NCI-H1436 (cell line): ENCODE data around the gene ZNF10.

ENCODE experiments used
- DNase-seq: peaks from one replicate; lab custom pipeline; 2025; lab: John Stamatoyannopoulos, UW

The ZNF10 gene

DNA sequence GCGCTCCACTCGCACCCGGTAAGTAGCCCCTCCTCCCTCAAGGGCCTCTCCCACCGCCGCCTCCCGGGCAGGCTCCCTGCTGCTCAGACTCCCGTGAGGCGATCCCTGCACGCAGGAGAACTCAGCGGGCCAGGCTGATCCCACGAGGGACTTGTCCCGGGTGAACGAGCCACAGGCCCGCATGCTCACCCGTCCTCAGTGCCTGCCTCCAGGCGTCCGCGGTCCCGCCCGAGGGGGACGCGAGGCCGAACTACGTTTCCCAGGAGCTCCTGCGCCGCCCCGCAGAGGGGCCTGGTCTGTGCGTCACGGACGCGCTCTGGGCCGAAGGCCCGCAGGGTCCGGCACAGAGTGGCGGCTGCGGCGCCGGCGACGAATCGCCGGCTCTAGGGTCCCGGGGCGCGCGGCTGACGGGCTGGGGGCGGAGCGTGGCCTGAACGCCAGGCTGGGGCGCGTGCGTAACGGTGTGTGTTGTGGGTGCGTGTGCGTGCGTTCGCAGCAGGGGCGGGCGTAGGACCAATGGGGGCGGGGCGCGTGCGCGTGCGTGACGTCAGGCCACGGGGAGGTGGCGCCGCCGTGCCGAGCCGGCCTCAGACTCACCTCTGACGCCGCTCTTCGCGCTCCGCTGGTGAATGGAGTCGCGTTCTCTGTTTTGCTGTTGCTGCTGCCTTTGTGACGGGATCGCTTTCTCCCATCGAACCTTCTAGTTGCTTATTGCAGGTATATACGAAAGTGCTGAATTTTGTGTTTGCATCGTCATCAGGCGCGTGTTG is at the start of gene ZNF10, which contains the start of gene ZNF891:
Gene ZNF10 (plus strand): TSS at position 590 of the 770 bp plus-strand sequence. CDS start 13,866 bp downstream, outside the sequence.
Gene ZNF891 (minus strand): TSS at position 237 of the 770 bp plus-strand sequence. CDS start 8,356 bp downstream, outside the sequence.
- DNase-seq, result peak; percentile 92

DNA sequence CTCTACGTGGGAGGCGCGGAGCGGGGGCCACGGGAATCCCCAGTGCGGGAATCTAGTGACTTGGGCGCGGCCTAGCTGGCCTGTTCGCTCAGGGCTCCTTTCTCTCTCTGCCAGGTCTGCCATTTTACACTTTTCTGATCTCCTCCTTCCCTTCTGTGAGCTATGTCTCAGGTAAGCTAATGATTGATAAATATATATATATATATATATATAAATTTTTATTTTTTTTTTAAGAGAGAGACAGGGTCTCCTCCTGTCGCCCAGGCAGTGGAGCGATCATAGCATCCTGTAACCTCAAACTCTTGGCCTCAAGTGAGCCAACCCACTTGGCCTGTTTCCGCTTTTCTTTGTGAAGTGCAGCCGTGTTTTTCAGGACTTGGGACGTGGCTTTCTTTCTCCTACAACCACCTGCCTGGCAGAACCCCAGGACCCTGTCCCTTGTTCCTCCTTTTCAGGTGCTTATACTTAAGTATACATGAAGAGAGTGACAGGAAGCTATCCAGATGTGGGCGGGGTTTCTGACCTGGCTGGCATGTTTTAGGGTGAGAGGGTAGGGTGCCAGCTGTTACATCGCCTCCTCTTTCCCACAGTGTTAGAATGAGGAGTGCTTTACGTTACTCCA is 49.2 kb upstream of the ZNF10 start:
- no peak for DNase-seq

DNA sequence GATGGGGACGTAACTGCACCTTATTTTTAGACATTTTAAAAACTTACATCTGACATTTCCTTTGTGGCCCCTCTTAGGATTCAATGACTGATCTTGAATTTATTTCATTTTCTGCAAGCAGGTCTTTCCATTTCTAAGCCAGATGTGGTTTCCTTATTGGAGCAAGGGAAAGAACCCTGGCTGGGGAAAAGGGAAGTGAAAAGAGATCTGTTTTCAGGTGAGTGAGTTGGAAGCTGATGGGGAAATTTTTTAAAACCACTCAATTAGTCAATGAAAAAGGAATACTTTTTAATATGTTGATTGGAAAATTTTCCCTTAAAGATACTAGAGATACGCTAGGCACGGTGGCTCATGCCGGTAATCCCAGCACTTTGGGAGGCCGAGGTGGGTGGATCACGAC is 47.1 kb upstream of the ZNF10 start:
- DNase-seq, result no peak

DNA sequence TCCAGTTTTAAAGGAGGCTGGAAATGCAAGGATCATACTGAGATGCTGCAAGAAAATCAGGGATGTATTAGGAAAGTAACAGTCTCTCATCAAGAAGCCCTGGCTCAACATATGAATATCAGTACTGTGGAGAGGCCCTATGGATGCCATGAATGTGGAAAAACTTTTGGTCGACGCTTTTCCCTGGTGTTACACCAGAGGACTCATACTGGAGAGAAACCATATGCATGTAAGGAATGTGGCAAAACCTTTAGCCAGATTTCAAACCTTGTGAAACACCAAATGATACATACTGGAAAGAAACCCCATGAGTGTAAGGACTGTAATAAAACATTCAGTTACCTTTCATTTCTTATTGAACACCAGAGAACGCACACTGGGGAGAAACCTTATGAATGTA is 24.8 kb upstream of the ZNF10 start:
- no peak for DNase-seq

DNA sequence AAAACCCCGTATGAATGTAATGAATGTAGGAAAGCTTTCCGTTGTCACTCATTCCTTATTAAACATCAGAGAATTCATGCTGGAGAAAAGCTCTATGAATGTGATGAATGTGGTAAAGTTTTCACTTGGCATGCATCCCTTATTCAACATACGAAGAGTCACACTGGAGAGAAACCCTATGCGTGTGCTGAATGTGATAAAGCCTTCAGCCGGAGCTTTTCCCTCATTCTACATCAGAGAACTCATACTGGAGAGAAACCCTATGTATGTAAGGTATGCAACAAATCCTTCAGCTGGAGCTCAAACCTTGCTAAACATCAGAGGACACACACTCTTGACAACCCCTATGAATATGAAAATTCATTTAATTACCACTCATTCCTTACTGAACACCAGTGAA is 24.2 kb upstream of the ZNF10 start:
- no peak for DNase-seq

DNA sequence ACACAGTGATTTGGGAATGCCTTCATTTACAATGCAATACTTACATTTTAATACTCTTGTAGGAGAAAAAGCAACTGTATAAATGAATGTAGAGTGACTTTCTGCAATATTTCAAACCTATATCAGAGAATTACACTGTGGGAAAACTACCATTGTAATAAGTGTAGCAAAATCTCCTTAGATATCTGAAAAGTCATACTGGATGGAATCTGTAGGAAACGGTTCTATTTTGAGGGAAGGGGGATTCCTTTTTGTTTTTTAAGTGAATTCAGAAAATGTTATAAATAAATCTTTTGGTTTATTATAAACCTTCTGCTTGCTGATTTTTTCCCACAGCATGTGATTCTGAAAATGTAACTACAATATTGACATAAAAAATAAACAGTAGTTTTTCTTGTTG is 23.3 kb upstream of the ZNF10 start:
- no peak for DNase-seq

DNA sequence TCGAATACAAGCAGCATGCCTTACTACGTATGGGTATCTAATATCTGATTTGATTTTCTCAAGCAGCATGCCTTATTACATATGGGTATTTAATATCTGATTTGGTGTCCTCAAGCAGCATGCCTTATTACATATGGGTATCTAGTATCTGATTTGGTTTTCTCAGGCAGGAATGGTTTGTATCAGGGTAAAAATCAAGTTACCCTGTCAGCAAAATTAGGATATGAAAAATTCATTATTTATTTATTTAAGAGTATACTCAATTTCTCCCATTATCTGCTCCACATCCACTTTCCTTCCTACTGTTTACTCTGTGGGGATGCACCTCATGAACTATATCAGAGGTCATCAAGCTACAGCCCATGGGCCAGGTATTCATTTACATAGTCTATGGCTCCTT is 22.3 kb upstream of the ZNF10 start:
- DNase-seq, result no peak

DNA sequence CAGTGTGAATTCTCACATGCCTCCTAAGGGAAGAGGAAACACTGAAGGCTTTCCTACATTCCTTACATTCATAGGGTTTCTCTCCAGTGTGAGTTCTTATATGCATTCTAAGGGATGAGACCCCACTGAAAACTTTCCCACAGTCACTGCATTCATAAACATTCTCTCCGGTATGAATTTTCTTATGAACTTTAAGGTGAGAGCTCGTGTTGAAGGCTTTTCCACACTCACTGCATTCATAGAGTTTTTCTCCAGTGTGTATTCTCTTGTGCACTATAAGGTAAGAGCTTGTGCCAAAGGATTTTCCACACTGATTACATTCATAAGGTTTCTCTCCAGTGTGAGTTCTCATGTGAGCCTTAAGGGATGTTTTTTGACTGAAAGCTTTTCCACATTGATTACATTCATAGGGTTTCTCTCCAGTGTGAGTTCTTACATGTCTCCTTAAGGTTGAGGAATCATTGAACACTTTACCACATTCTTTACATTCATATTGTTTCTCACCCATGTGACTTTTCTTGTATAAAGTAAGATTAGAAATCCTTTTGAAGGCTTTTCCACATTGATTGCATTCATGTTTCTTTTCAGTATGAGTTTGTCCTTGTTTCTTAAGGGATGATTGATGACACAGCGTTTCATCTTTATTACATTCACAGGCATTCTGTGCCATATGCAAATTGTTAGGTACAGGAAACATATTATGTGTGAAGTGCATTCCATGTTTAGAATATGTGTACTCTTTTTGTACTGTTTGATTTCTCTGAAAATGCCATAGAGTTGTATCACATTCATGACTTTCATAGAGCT is 9.8 kb upstream of the ZNF10 start:
- DNase-seq, result no peak

DNA sequence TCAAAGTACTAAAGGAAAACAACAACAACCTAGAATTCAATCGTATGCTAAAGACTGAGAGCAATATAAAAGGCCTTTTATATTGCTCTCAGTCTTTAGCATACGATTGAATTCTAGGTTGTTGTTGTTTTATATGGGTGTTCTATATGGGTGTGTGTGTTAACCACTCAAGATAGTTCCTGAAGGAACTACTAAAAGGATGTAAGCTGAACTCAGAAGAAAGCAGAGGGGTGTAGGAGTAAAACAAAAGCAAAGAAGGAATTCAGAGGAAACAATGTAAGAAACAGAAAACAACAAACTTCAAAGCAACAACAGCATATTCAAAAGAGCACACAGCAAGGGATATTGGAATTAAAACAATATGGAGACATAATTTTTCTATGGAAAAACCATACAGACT is 5.8 kb upstream of the ZNF10 start:
- DNase-seq, result no peak

DNA sequence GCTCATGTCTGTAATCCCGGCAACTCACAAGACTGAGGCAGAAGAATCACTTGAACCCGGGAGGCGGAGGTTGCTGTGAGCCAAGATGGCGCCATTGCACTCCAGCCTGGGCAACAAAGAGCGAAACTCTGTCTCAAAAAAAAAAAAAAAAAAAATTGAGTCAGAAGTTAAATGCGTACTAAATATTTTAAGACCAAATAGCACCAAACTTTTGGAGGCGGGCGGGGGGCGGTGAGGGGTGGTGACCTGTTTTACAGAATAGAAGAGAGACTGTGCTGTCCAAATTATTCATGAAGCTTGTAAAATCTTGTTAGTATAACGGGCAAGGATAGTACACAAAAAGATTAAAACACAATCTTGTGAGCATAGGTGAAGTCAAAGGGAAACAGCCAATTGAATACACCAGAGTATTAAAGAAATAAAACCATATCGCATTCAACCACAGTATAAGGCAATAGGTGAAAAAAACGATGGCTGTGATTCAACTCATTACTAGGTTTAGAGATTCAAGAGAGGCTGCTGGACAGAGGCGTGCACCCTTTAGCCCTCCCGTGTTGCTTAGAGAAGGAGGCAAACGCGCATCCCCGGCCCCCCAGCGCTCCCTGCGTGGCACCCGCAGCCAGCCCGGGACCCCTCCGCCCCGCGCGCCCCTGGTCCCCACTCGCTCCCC is 924 bp upstream of the ZNF10 start:
- no peak for DNase-seq

DNA sequence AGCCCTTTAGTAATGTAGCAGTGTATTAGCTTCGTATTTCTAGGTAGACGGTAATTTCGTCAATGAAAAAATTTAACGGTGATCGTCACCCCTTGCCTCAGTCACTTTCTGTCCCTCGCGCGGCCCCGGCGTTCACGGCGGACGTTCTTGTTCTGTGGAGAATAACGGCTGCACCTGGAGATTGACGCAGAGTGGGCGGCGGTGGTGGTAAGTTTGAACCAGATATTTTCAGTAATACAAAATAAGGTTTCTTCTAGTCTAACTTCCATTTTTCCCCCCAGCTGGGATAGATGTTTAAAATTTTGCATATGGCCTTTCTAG is 341 bp downstream of the ZNF10 start:
- DNase-seq, result peak; percentile 21

DNA sequence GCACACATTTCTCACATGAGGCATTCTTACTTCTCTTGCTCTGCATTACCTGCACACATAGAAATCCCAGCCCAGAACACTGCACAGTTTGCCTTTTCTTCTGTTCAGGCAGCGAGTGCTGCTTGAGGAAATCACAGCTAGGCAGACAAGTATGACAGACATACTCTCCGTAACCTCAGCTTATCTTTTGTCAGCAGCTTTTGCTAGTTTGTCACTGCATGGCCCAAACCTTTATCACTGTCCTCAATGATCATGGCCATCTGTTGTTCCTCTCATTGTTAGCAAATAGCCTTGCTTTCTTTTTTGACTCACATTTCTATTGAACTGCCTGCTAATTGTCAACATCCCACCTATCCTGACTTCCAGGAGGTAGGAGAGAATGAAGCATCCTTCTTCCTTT is 5.3 kb downstream of the ZNF10 start:
- DNase-seq, result no peak

DNA sequence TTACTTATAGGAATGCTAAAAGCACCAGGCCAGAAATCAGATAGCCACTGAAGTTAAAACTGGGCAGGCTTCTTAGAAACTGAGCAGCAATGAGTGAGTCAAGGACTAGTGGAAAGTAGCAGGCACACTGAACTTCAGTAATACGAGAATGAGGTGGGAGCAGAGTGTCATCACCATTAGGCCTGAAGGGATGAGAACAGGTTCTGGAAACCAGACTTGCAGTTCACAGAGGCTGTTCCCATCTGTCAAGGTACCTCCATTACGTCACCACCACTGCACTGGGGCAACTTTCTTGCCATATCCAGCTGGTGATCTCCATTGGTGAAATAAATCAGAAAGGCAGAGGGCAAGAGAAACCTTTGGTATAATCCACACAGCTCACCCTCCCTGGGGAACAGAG is 15.6 kb downstream of the ZNF10 start:
- DNase-seq, result no peak

DNA sequence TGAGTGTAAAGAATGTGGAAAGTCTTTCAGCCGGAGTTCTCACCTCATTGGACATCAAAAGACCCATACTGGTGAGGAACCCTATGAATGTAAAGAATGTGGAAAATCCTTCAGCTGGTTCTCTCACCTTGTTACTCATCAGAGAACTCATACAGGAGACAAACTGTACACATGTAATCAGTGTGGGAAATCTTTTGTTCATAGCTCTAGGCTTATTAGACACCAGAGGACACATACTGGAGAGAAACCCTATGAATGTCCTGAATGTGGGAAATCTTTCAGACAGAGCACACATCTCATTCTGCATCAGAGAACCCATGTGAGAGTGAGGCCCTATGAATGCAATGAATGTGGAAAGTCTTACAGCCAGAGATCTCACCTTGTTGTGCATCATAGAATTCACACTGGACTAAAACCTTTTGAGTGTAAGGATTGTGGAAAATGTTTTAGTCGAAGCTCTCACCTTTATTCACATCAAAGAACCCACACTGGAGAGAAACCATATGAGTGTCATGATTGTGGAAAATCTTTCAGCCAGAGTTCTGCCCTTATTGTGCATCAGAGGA is 25.8 kb downstream of the ZNF10 start:
- no peak for DNase-seq

DNA sequence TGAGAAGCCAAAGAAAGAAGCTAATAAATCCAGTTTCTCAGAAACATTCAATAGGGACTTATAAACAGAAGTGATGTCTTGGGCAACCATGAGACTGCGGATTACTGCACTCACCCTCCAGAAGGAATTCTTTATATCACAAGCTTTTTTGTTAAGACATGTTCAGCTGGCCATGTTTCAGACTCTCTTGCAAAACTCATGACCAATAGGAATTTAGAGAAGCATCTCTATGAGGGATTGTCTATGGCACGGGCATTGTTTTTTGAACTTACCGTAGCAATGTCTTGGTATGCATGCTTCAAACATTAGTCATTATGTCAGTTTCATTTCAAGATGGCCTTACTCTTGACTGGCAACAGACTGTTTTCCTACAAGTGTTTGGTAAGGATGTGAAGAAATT is 35.3 kb downstream of the ZNF10 start:
- no peak for DNase-seq

DNA sequence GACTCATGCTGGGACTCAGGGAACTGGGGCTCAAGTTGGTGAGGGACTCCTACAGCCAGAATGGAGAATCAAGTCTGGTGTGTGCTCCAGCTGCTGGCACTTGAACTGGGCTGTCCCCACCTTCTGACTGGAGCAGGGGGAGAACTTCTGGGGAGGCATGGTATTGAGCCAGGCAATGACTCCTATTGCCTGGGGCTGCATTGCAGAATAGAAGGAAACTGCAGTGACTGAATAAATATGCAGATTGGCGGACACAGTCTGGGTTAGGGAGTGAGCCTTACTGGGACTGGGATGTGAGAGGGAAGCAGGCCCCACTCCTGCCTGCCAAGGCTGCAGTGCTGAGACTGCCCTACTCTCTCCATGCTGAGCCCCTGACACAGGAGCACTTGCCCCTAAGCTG is 42.1 kb downstream of the ZNF10 start:
- DNase-seq, result no peak

DNA sequence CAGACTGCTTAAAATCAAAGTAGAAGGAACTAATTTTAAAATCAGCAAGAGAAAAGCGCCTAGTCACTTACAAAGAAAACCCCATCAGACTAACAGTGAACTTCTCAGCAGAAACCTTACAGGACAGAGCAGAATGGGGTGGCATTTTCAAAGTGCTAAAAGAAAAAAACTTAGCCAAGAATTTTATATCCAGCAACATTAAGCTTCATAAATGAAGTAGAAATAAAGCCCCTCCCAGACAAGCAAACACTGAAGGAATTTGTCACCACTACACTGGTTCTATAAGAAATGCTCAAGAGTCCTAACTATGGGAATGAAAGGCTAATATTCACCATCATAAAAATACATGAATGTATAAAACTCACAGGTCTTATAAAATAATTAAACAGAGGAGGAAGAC is 44.5 kb downstream of the ZNF10 start:
- no peak for DNase-seq

DNA sequence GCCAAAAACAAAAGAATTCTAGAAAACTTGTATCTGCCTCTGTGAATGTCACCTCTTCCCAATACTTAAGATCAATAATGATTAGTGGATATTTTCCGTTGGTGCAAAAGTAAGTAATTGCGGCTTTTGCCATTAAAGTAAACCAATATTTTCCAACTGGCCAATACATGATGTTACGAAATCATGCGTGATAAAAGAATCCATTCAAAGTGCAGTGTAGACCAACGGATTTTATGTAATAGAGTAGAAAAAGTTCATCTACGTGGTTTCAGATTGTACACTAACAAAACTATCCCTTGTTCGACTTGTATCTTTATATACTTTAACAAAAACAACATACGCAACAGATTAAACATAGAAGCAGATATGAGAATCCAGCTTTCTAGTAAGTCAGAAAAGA is 50.2 kb downstream of the ZNF10 start:
- DNase-seq, result no peak

DNA sequence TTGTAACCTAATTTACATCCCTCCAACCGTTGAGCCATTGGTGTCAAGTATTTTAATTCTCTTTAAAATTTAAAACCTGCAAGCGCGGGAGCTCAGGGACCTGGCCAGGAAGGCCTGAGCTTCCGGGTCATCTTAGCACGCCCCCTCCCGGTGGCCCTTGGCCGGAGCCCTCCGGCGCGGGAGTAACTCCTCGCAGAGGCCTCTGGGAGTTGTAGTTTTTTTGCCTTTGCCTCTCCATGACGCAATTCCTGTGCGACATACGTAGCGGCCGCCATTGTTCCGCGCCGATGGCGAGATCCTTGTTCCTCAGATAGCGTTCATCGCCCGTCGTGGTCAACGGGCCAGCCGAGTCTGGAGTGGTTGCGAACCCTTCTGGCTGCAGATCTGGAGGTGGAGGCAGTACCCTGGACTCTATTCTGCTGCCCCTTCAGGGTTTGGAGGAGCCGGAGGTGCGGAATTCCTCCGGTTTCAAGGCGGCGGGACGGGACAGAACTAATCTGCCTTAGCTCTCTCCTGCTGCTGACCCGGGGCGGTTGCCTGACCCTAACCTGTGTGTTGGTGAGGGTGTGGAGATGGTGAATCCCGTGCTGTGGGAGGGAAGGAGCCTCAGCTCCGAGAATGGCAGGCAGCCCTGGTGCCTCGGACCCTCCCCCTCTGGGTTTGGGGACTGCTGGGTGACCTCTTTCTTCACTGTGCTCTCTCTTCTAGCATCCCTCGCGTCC is 51.0 kb downstream of the ZNF10 start, which contains the start of gene ZNF268:
Gene ZNF268 (plus strand): TSS at position 258 of the 722 bp plus-strand sequence. CDS start 503 bp downstream, outside the sequence.
- DNase-seq, result peak; percentile 94

DNA sequence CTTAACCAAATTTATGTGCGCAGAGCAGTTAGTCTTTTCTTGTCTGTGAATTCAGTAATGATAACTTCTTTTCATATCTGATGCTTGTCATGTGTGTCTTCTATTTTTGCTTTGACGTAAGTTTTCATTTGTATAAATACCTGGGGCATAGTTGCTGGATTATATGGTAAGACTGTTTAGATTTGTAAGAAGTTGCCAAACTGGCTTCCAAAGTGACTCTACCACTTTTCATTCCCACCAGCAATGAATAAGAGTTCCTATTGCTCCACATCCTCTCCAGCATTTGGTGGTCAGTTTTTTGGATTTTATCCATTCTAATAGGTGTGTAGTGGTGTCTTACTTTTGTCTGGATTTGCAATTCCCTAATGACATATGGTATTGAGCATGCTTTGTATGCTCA is 59.7 kb downstream of the ZNF10 start:
- DNase-seq, result no peak

DNA sequence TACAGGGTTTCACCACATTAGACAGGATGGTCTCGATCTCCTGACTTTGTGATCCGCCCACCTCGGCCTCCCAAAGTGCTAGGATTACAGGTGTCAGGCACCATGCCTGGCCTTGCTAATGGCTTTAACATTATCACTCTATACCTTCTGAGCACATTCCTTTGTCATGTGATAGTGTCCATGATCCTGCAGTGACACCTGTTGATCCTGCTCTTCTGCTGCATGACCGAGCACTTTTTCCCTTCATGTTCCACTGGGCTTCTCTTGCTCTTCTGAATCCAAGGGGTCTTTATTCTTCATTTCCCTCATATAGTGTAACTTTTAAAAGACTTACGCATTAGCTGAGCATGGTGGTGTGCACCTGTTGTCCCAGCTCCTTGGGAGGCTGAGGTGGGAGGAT is 62.4 kb downstream of the ZNF10 start:
- no peak for DNase-seq
